CD8-positive, alpha-beta memory T cell (primary cell): ENCODE data around the gene KRIT1. TPM values are rescaled to one million over a fixed set of nuclear protein-coding genes. Genes with fewer than 3 reads are reported as not detected.
A peak's percentile ranks its signal among the peaks of the same experiment; 100 is the strongest.

ENCODE experiments used
- CTCF ChIA-PET: fragments of 350-600 bp; sonication (Branson Sonifier 250); formaldehyde crosslinking; loops from one replicate; lab custom pipeline; 2021; ENCODE audit warnings: antibody characterized with exemption; lab: Charles Lee
- POLR2A ChIA-PET: fragments of 350-600 bp; sonication (Branson Sonifier 250); formaldehyde crosslinking; loops from one replicate; lab custom pipeline; 2021; ENCODE audit warnings: antibody characterized with exemption; lab: Charles Lee
- DNase-seq, 5 donors: peaks; one replicate each; pipeline versions ENCODE4 v3.0.0 to v3.0.0-alpha.2; 2020 to 2022; ENCODE audit warnings: mixed read lengths in 1 of 5
- H3K27ac ChIP-seq: one replicate; pipeline ENCODE4 v1.7.0; 2013; ENCODE audit warnings: low read depth, mild to moderate bottlenecking, low read length, moderate library complexity
- H3K27me3 ChIP-seq: 2 replicates; pipeline ENCODE4 v1.7.0; 2013; ENCODE audit warnings: low read length, mild to moderate bottlenecking; ENCODE audit not compliant: insufficient read depth, poor library complexity, severe bottlenecking
- H3K36me3 ChIP-seq: 2 replicates; pipeline ENCODE4 v1.7.0; 2013; ENCODE audit warnings: mild to moderate bottlenecking, low read length, moderate library complexity; ENCODE audit not compliant: insufficient read depth
- H3K4me1 ChIP-seq: 2 replicates; pipeline ENCODE4 v1.7.0; 2013; ENCODE audit warnings: mild to moderate bottlenecking, low read length, moderate library complexity; ENCODE audit not compliant: insufficient read depth
- H3K4me3 ChIP-seq: 2 replicates; pipeline ENCODE4 v1.7.0; 2013; ENCODE audit warnings: mild to moderate bottlenecking, low read length
- H3K9me3 ChIP-seq: 2 replicates; pipeline ENCODE4 v1.7.0; 2013; ENCODE audit warnings: mild to moderate bottlenecking, low read length
- H3K27ac Mint-ChIP-seq, 8 donors: one replicate each; pipeline ENCODE4 v1.8.0; 2020 to 2021; ENCODE audit warnings: mixed read lengths in 8 of 8, mild to moderate bottlenecking in 6 of 8, inconsistent platforms in 3 of 8, moderate library complexity in 3 of 8
- H3K27me3 Mint-ChIP-seq, 2 donors: one replicate each; pipeline ENCODE4 v1.8.0; 2020 to 2021; ENCODE audit warnings: mixed read lengths in 2 of 2, mild to moderate bottlenecking in 1 of 2, moderate library complexity in 1 of 2
- H3K36me3 Mint-ChIP-seq, 3 donors: one replicate each; pipeline ENCODE4 v1.8.0; 2020 to 2021; ENCODE audit warnings: mixed read lengths in 3 of 3, inconsistent platforms in 1 of 3, mild to moderate bottlenecking in 1 of 3
- H3K4me1 Mint-ChIP-seq, 3 donors: one replicate each; pipeline ENCODE4 v1.8.0; 2020 to 2021; ENCODE audit warnings: mixed read lengths in 3 of 3, inconsistent platforms in 1 of 3, mild to moderate bottlenecking in 1 of 3
- H3K4me3 Mint-ChIP-seq, 7 donors: one replicate each; pipeline ENCODE4 v1.8.0; 2020 to 2021; ENCODE audit warnings: mixed read lengths in 7 of 7, mild to moderate bottlenecking in 6 of 7, moderate library complexity in 4 of 7, inconsistent platforms in 2 of 7
- H3K9me3 Mint-ChIP-seq, 5 donors: one replicate each; pipeline ENCODE4 v1.8.0; 2020 to 2022; ENCODE audit warnings: mixed read lengths in 5 of 5, mild to moderate bottlenecking in 3 of 5, moderate library complexity in 2 of 5, inconsistent platforms in 1 of 5
- polyA plus RNA-seq: library from polyadenylated mRNA; unstranded; fragments of 300-500 nt; fragmentation: Illumina TruSeq; gene quantifications from one replicate; pipeline ENCODE4 v1.2.3, GENCODE V29; 2021
- total RNA-seq, 2 experiments: library from RNA; stranded (reverse); gene quantifications; one replicate each; pipeline ENCODE4 v1.2.3, GENCODE V29; 2021

The KRIT1 gene
- total and polyA plus RNA-seq, 3 experiments from 2014 or later: 18.3 to 48.3 (median 44.6) TPM

DNA sequence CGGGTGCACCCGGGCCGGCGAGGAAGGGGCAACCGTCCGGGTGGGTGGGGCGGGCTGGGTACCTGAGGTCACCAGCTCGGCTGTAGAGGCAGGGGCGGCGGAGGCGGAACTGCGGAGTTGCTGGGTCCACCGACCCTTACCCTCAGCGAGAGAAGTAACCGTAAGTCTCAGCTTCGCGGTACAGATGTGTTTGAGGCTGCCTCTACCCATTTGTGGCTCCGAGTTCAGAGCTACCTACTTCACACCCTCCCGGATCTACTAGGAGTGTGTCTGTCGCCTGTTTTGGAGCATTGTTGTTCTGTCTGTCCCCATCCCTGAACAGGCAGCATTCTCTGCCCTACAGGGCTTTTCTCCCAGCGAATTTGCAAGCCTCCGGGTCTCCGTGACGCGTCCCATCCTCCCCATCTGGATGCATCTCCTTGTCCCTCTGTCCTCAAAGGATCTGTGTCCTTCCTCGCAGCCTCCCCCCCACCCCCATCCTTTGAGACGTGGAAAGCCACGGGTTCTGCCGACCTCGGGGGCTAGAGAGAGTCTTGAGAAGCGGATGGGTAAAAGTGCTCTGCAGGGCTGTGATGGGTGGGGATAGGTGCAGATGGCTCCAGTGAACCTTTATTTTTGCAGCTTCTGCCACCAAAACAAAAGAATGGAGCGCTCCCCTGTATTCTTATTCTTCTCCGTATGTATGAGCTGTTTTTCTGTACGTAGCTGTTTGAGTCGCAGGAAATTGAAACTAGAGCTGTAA, 817 bp upstream of the KRIT1 start:
- Histone ChIP-seq H3K27ac (peak overlapping the region; percentile 86), H3K27me3 (no peaks in the 10 kb centered on the region), H3K9me3 (no peaks in the 10 kb centered on the region), H3K36me3 (no peaks in the 10 kb centered on the region), H3K4me3 (peak overlapping the region; percentile 75), H3K4me1 (peaks cover 32% of the 10 kb centered on the region)
- ChIA-PET CTCF (interaction anchor here (0.7 to 2.8 kb wide), 6 partner anchors 12 to 282 kb away, joined by 3 to 15 read pairs (median 6); partner anchors contain the start of genes GATAD1, LRRD1, PEX1 and RBM48), POLR2A (interaction anchor here (0.6 to 2.3 kb wide), 5 partner anchors 113 to 322 kb away, joined by 3 to 29 read pairs (median 10); partner anchors contain the start of genes AKAP9, CYP51A1, GATAD1 and PEX1)
- Mint-ChIP-seq H3K9me3 (no peaks in the 10 kb centered on the region), H3K4me3 (peak overlapping the region; percentile 91 to 100 (median 94)), H3K27me3 (no peaks in the 10 kb centered on the region), H3K27ac (peak overlapping the region; percentile 82 to 98 (median 94)), H3K4me1 (peaks cover 54 to 66% (median 64%) of the 10 kb centered on the region in 3 donors), H3K36me3 (peaks cover 0 to 36% (median 1%) of the 10 kb centered on the region in 3 donors)
- DNase-seq: peak; percentile 12 to 62 (median 45)

DNA sequence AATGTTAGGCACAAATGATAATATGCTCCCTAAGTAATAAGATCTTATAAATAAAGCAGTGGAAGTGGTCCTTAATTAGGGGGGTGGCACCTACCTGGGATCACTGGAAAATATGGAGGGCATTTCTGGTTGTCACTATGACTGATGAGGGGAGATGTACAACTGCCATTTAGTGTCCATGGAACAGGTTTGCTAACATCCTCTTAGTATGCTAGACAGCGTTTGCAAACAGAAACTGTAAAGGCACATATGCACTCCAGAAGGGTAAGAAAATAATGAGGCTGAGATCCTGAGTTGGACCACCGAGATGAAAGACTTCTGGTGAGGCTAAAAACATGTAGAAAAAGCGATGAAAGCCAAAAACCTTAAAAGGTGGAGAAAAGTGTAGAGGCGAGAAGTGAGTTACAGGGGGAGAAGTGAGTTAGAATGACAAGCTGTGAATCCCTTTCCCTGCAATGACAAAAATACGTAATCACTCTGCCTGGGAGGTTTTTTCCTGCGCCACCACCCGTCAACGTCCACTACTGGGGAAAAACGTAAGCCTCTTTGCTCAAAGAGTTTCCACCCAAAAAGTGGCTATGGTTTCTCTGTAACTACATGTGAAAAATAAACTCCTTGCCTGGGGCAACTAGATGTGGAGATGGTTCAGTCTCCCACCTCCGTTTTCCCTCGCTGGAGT, 767 bp downstream of the KRIT1 start:
- DNase-seq: peak in 1 of 5 donors; percentile 7
- Histone ChIP-seq H3K4me1 (peaks cover 32% of the 10 kb centered on the region), H3K4me3 (peak overlapping the region; percentile 75), H3K36me3 (peaks cover 8% of the 10 kb centered on the region), H3K27ac (peak overlapping the region; percentile 86), H3K27me3 (no peaks in the 10 kb centered on the region), H3K9me3 (no peaks in the 10 kb centered on the region)
- no peaks in the 10 kb centered on the region for H3K9me3 Mint-ChIP-seq
- peaks cover 52 to 59% (median 56%) of the 10 kb centered on the region in 3 donors for H3K4me1 Mint-ChIP-seq
- no peaks in the 10 kb centered on the region for H3K27me3 Mint-ChIP-seq
- H3K27ac Mint-ChIP-seq: peak overlapping the region; percentile 98 to 100 (median 100)
- POLR2A ChIA-PET: interaction anchor here (0.9 to 2.3 kb wide), 5 partner anchors 15 to 305 kb away, joined by 3 to 29 read pairs (median 10); partner anchors contain the start of genes AKAP9, CYP51A1, GATAD1 and PEX1
- H3K36me3 Mint-ChIP-seq: peaks cover 0 to 44% (median 5%) of the 10 kb centered on the region in 3 donors
- H3K4me3 Mint-ChIP-seq: peak overlapping the region; percentile 93 to 100 (median 98)
- CTCF ChIA-PET: interaction anchor here (0.8 to 2.8 kb wide), 5 partner anchors 10 to 203 kb away, joined by 3 to 15 read pairs (median 6); partner anchors contain the start of genes GATAD1 and LRRD1

DNA sequence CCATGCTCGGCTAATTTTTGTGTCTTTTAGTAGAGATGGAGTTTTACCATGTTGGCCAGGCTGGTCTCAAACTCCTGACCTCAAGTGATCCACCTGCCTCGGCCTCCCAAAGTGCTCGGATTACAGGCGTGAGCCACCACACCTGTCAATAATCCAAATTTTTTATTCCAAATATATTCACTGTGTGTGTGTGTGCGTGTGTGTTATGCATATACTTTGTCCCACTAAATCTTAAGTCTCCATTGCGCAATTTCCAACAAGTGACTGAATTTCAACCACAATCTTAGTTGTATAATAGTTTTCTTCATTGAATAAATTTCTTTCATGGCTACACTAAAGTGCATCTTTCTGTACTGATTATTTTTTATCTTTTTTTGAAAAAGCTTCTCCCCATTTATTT, 2.7 kb downstream of the KRIT1 start:
- ChIA-PET CTCF (no interaction called here), POLR2A (no interaction called here)
- no peaks in the 10 kb centered on the region for H3K9me3 Mint-ChIP-seq
- H3K27ac ChIP-seq: no peak overlapping the region
- no peaks in the 10 kb centered on the region for H3K27me3 ChIP-seq
- peaks cover 46 to 54% (median 53%) of the 10 kb centered on the region in 3 donors for H3K4me1 Mint-ChIP-seq
- H3K4me3 Mint-ChIP-seq: peak overlapping the region in 3 of 7 donors; percentile 20 to 47 (median 38)
- no peak overlapping the region for H3K4me3 ChIP-seq
- H3K27ac Mint-ChIP-seq: peak overlapping the region in 2 of 8 donors; percentile 32 to 46
- no peak for DNase-seq
- peaks cover 0 to 62% (median 9%) of the 10 kb centered on the region in 3 donors for H3K36me3 Mint-ChIP-seq
- peaks cover 28% of the 10 kb centered on the region for H3K4me1 ChIP-seq
- peaks cover 18% of the 10 kb centered on the region for H3K36me3 ChIP-seq
- H3K27me3 Mint-ChIP-seq: no peaks in the 10 kb centered on the region
- no peaks in the 10 kb centered on the region for H3K9me3 ChIP-seq

DNA sequence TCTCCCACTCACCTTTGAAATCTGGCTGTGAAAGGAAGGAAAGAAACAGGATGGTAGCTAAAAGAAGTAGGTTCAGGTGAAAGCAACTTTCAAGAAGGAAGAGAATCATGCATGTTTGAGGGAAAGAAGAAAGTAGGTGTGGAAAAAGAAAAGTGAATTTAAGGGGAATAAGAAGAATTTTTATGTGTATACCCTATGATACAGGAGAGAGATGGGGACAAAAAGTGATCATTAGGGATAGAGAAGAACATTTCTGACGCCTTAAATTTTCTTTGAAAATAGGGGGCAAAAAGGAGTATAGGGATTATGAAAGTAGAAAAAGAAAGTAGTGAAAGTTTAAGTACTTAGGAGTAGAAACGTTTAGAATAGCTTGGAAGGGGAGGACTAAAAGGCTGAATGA, 15.2 kb downstream of the KRIT1 start:
- H3K36me3 ChIP-seq: peaks cover 24% of the 10 kb centered on the region

GRCh38 chr7:92228742-92229141, 17.0 kb downstream of the KRIT1 start:
- H3K4me1 Mint-ChIP-seq: peaks cover 0 to under 1% (median 0%) of the 10 kb centered on the region in 3 donors
- no peak overlapping the region for H3K4me3 Mint-ChIP-seq
- Histone ChIP-seq H3K27ac (no peak overlapping the region), H3K27me3 (no peaks in the 10 kb centered on the region), H3K9me3 (no peaks in the 10 kb centered on the region), H3K4me1 (no peaks in the 10 kb centered on the region), H3K36me3 (peaks cover 18% of the 10 kb centered on the region), H3K4me3 (no peak overlapping the region)
- peaks cover 0 to 2% (median 0%) of the 10 kb centered on the region in 5 donors for H3K9me3 Mint-ChIP-seq
- ChIA-PET CTCF (no interaction called here), POLR2A (no interaction called here)
- H3K27me3 Mint-ChIP-seq: no peaks in the 10 kb centered on the region
- no peak overlapping the region for H3K27ac Mint-ChIP-seq
- peaks cover 35 to 81% (median 42%) of the 10 kb centered on the region in 3 donors for H3K36me3 Mint-ChIP-seq
- DNase-seq: no peak

More for the DNA sequence above, 15.2 kb downstream of the KRIT1 start:
- Histone ChIP-seq H3K27ac (no peak overlapping the region), H3K27me3 (no peaks in the 10 kb centered on the region), H3K4me3 (no peak overlapping the region), H3K4me1 (no peaks in the 10 kb centered on the region), H3K9me3 (no peaks in the 10 kb centered on the region)
- Mint-ChIP-seq H3K27ac (peak overlapping the region in 2 of 8 donors; percentile 24 to 59), H3K9me3 (peaks cover 0 to 2% (median 0%) of the 10 kb centered on the region in 5 donors), H3K4me1 (peaks cover 0 to 2% (median 0%) of the 10 kb centered on the region in 3 donors), H3K4me3 (no peak overlapping the region), H3K27me3 (no peaks in the 10 kb centered on the region), H3K36me3 (peaks cover 31 to 83% (median 40%) of the 10 kb centered on the region in 3 donors)
- ChIA-PET POLR2A (no interaction called here), CTCF (no interaction called here)
- DNase-seq: no peak

- Mint-ChIP-seq H3K36me3 (peaks cover 35 to 80% (median 37%) of the 10 kb centered on the region in 3 donors), H3K9me3 (peaks cover 0 to 2% (median 0%) of the 10 kb centered on the region in 5 donors), H3K4me3 (no peak overlapping the region), H3K27ac (peak overlapping the region in 1 of 8 donors; percentile 64), H3K4me1 (no peaks in the 10 kb centered on the region), H3K27me3 (no peaks in the 10 kb centered on the region)
- H3K27me3 ChIP-seq: no peaks in the 10 kb centered on the region
- DNase-seq: no peak
- ChIA-PET POLR2A (no interaction called here), CTCF (no interaction called here)
- H3K4me1 ChIP-seq: no peaks in the 10 kb centered on the region
- H3K27ac ChIP-seq: no peak overlapping the region
- no peaks in the 10 kb centered on the region for H3K9me3 ChIP-seq
- no peak overlapping the region for H3K4me3 ChIP-seq
- H3K36me3 ChIP-seq: peaks cover 21% of the 10 kb centered on the region
Measured at GRCh38 chr7:92228100-92228499, 17.6 kb downstream of the KRIT1 start.

GRCh38 chr7:92226981-92227380, 18.7 kb downstream of the KRIT1 start:
- no peak overlapping the region for H3K27ac ChIP-seq
- DNase-seq: no peak
- no peaks in the 10 kb centered on the region for H3K9me3 ChIP-seq
- ChIA-PET POLR2A (no interaction called here), CTCF (no interaction called here)
- no peaks in the 10 kb centered on the region for H3K27me3 ChIP-seq
- no peak overlapping the region for H3K4me3 ChIP-seq
- Mint-ChIP-seq H3K9me3 (no peaks in the 10 kb centered on the region), H3K27me3 (no peaks in the 10 kb centered on the region), H3K36me3 (peaks cover 35 to 74% (median 41%) of the 10 kb centered on the region in 3 donors), H3K4me1 (no peaks in the 10 kb centered on the region), H3K4me3 (no peak overlapping the region), H3K27ac (peak overlapping the region in 1 of 8 donors; percentile 42)
- H3K36me3 ChIP-seq: peaks cover 21% of the 10 kb centered on the region
- no peaks in the 10 kb centered on the region for H3K4me1 ChIP-seq
